A549 (cell line): ENCODE measurements around the gene PSMD13.

ENCODE experiments used
- GATA3 ChIP-seq: IDR thresholded peaks from 2 replicates; pipeline ENCODE4 v1.6.1; 2012; ENCODE audit warnings: borderline replicate concordance
- TF ChIP-seq, protein P1 (sequence below): fragments of >200 bp; sonication (Bioruptor Twin); formaldehyde crosslinking; IDR thresholded peaks from 3 replicates; pipeline ENCODE4 v1.5.1; 2016

DNA sequence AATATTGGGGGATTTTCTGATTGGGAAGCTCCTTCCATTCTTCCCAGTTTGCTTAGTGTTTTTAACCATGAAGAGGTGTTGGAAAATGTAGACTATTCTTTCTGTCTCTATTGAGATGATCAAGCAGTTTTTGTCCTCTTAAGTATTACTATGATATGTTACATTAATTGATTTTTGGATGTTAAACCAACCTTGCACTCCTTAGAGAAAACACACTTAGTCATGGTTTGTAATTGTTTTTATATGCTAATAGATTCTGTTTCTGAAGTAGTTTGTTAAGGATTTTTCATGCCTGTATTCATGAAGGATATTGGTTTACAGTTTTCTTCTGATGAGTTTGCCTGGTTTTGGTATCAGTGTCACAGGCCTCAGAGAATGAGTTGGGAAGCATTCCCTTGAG is 39.4 kb downstream of the PSMD13 start:
- TF ChIP-seq GATA3, result no peak
- TF ChIP-seq, protein P1, sequence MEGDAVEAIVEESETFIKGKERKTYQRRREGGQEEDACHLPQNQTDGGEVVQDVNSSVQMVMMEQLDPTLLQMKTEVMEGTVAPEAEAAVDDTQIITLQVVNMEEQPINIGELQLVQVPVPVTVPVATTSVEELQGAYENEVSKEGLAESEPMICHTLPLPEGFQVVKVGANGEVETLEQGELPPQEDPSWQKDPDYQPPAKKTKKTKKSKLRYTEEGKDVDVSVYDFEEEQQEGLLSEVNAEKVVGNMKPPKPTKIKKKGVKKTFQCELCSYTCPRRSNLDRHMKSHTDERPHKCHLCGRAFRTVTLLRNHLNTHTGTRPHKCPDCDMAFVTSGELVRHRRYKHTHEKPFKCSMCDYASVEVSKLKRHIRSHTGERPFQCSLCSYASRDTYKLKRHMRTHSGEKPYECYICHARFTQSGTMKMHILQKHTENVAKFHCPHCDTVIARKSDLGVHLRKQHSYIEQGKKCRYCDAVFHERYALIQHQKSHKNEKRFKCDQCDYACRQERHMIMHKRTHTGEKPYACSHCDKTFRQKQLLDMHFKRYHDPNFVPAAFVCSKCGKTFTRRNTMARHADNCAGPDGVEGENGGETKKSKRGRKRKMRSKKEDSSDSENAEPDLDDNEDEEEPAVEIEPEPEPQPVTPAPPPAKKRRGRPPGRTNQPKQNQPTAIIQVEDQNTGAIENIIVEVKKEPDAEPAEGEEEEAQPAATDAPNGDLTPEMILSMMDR, result no peak
